Activated CD4-positive, alpha-beta T cell treated with anti-CD3 and anti-CD28 coated beads, Interleukin-2, amount 10 ng/mL, durations not matched to agents 7 days and 5 days (primary cell): ENCODE measurements around the gene ZNF507. TPM values are rescaled to one million over a fixed set of nuclear protein-coding genes. Genes with fewer than 3 reads are reported as not detected.

Source experiments
- CTCF ChIA-PET: fragments of 350-600 bp; sonication (Branson Sonifier 250); formaldehyde crosslinking; loops from one replicate; lab custom pipeline; 2021; ENCODE audit warnings: antibody characterized with exemption; lab: Charles Lee
- POLR2A ChIA-PET: fragments of 350-600 bp; sonication (Branson Sonifier 250); formaldehyde crosslinking; loops from one replicate; lab custom pipeline; 2021; ENCODE audit warnings: antibody characterized with exemption; lab: Charles Lee
- DNase-seq: peaks from one replicate; pipeline ENCODE4 v3.0.0-alpha.2; 2020
- H3K27ac Mint-ChIP-seq: one replicate; pipeline ENCODE4 v1.8.0; 2021; ENCODE audit warnings: mild to moderate bottlenecking, moderate library complexity, mixed read lengths
- H3K27me3 Mint-ChIP-seq: one replicate; pipeline ENCODE4 v1.8.0; 2021; ENCODE audit warnings: mixed read lengths
- H3K36me3 Mint-ChIP-seq: one replicate; pipeline ENCODE4 v1.8.0; 2021; ENCODE audit warnings: low read depth, mixed read lengths
- H3K4me1 Mint-ChIP-seq: one replicate; pipeline ENCODE4 v1.8.0; 2021; ENCODE audit warnings: mixed read lengths
- H3K4me3 Mint-ChIP-seq: one replicate; pipeline ENCODE4 v1.8.0; 2021; ENCODE audit warnings: mild to moderate bottlenecking, moderate library complexity, mixed read lengths
- H3K9me3 Mint-ChIP-seq: one replicate; pipeline ENCODE4 v1.8.0; 2021; ENCODE audit warnings: mixed read lengths
- total RNA-seq, 2 experiments: library from RNA; stranded (reverse); gene quantifications; one replicate each; pipeline ENCODE4 v1.2.3, GENCODE V29; 2021

The ZNF507 gene
- total RNA-seq, 2 experiments from 2014 or later = 30.4 to 33.3 TPM

GRCh38 chr19:32322541-32322940 is 22.9 kb upstream of the ZNF507 start:
- ChIA-PET CTCF (interaction anchor here (1.0 kb wide), 1 partner anchor 13 kb away, joined by 3 read pairs; no protein-coding TSS in a partner anchor), POLR2A (no interaction called here)
- Mint-ChIP-seq H3K27ac (no peak overlapping the region), H3K4me1 (no peaks in the 10 kb centered on the region), H3K9me3 (no peaks in the 10 kb centered on the region), H3K36me3 (no peaks in the 10 kb centered on the region), H3K4me3 (no peak overlapping the region), H3K27me3 (peaks cover 2% of the 10 kb centered on the region)
- no peak for DNase-seq

GRCh38 chr19:32324631-32325285 is 20.7 kb upstream of the ZNF507 start:
- peaks cover 2% of the 10 kb centered on the region for H3K27me3 Mint-ChIP-seq
- H3K9me3 Mint-ChIP-seq = no peaks in the 10 kb centered on the region
- POLR2A ChIA-PET = no interaction called here
- no peaks in the 10 kb centered on the region for H3K4me1 Mint-ChIP-seq
- H3K36me3 Mint-ChIP-seq = no peaks in the 10 kb centered on the region
- CTCF ChIA-PET = interaction anchor here (0.6 kb wide), 1 partner anchor 73 kb away, joined by 5 read pairs; no protein-coding TSS in a partner anchor
- H3K27ac Mint-ChIP-seq = no peak overlapping the region
- no peak overlapping the region for H3K4me3 Mint-ChIP-seq
- no peak for DNase-seq

- no peak for DNase-seq
- no peaks in the 10 kb centered on the region for H3K9me3 Mint-ChIP-seq
- H3K27me3 Mint-ChIP-seq = peaks cover 4% of the 10 kb centered on the region
- H3K36me3 Mint-ChIP-seq = no peaks in the 10 kb centered on the region
- no peak overlapping the region for H3K4me3 Mint-ChIP-seq
- POLR2A ChIA-PET = no interaction called here
- CTCF ChIA-PET = interaction anchor here (0.9 kb wide), 2 partner anchors 12 to 168 kb away, joined by 3 read pairs; no protein-coding TSS in a partner anchor
- H3K4me1 Mint-ChIP-seq = no peaks in the 10 kb centered on the region
- no peak overlapping the region for H3K27ac Mint-ChIP-seq
These were observed 15.1 kb upstream of the ZNF507 start for GRCh38 chr19:32330213-32330857.

- H3K4me3 Mint-ChIP-seq = no peak overlapping the region
- POLR2A ChIA-PET = no interaction called here
- CTCF ChIA-PET = no interaction called here
- peaks cover 4% of the 10 kb centered on the region for H3K27me3 Mint-ChIP-seq
- H3K9me3 Mint-ChIP-seq = no peaks in the 10 kb centered on the region
- no peak for DNase-seq
- no peaks in the 10 kb centered on the region for H3K4me1 Mint-ChIP-seq
- H3K36me3 Mint-ChIP-seq = no peaks in the 10 kb centered on the region
- H3K27ac Mint-ChIP-seq = no peak overlapping the region
These were observed 12.2 kb upstream of the ZNF507 start for GRCh38 chr19:32333227-32333626.

- H3K9me3 Mint-ChIP-seq = no peaks in the 10 kb centered on the region
- H3K27me3 Mint-ChIP-seq = peaks cover 4% of the 10 kb centered on the region
- DNase-seq = no peak
- POLR2A ChIA-PET = no interaction called here
- CTCF ChIA-PET = no interaction called here
- no peaks in the 10 kb centered on the region for H3K4me1 Mint-ChIP-seq
- H3K27ac Mint-ChIP-seq = no peak overlapping the region
- no peaks in the 10 kb centered on the region for H3K36me3 Mint-ChIP-seq
- no peak overlapping the region for H3K4me3 Mint-ChIP-seq
These were observed 8.9 kb upstream of the ZNF507 start for GRCh38 chr19:32336259-32337083.

GRCh38 chr19:32337084-32337808 is 8.2 kb upstream of the ZNF507 start:
- H3K9me3 Mint-ChIP-seq = no peaks in the 10 kb centered on the region
- no peaks in the 10 kb centered on the region for H3K4me1 Mint-ChIP-seq
- CTCF ChIA-PET = interaction anchor here (1.0 kb wide), 1 partner anchor 46 kb away, joined by 3 read pairs; no protein-coding TSS in a partner anchor
- H3K4me3 Mint-ChIP-seq = no peak overlapping the region
- no peak overlapping the region for H3K27ac Mint-ChIP-seq
- POLR2A ChIA-PET = no interaction called here
- H3K36me3 Mint-ChIP-seq = no peaks in the 10 kb centered on the region
- peaks cover 4% of the 10 kb centered on the region for H3K27me3 Mint-ChIP-seq
- no peak for DNase-seq

- Mint-ChIP-seq H3K36me3 (no peaks in the 10 kb centered on the region), H3K27ac (no peak overlapping the region), H3K4me3 (no peak overlapping the region), H3K9me3 (no peaks in the 10 kb centered on the region), H3K4me1 (no peaks in the 10 kb centered on the region), H3K27me3 (peaks cover 10% of the 10 kb centered on the region)
- ChIA-PET POLR2A (no interaction called here), CTCF (interaction anchor here (1.0 to 1.8 kb wide), 2 partner anchors 40 to 66 kb away, joined by 4 read pairs; partner anchors contain the start of gene DPY19L3)
- DNase-seq = no peak
These were observed 6.0 kb upstream of the ZNF507 start for GRCh38 chr19:32339423-32339822.

- H3K4me3 Mint-ChIP-seq = no peak overlapping the region
- POLR2A ChIA-PET = no interaction called here
- no peaks in the 10 kb centered on the region for H3K9me3 Mint-ChIP-seq
- CTCF ChIA-PET = interaction anchor here (1.8 kb wide), 1 partner anchor 39 kb away, joined by 4 read pairs; no protein-coding TSS in a partner anchor
- H3K36me3 Mint-ChIP-seq = no peaks in the 10 kb centered on the region
- peak; percentile 57 for DNase-seq
- peaks cover 6% of the 10 kb centered on the region for H3K27me3 Mint-ChIP-seq
- no peaks in the 10 kb centered on the region for H3K4me1 Mint-ChIP-seq
- no peak overlapping the region for H3K27ac Mint-ChIP-seq
These were observed 5.2 kb upstream of the ZNF507 start for GRCh38 chr19:32339988-32340874.

- Mint-ChIP-seq H3K27me3 (peaks cover 6% of the 10 kb centered on the region), H3K4me3 (no peak overlapping the region), H3K9me3 (no peaks in the 10 kb centered on the region), H3K36me3 (peaks cover 10% of the 10 kb centered on the region), H3K4me1 (peaks cover 12% of the 10 kb centered on the region), H3K27ac (no peak overlapping the region)
- no peak for DNase-seq
- CTCF ChIA-PET = interaction anchor here (0.9 kb wide), 1 partner anchor 13 kb away, joined by 3 read pairs; no protein-coding TSS in a partner anchor
- POLR2A ChIA-PET = no interaction called here
These were observed 2.7 kb upstream of the ZNF507 start for GRCh38 chr19:32342695-32343094.

GRCh38 chr19:32343550-32344262 is 1.7 kb upstream of the ZNF507 start:
- CTCF ChIA-PET = no interaction called here

GRCh38 chr19:32346901-32347300 is 1.5 kb downstream of the ZNF507 start:
- Mint-ChIP-seq H3K27ac (peak overlapping the region; percentile 92), H3K4me3 (peak overlapping the region; percentile 90), H3K36me3 (peaks cover 41% of the 10 kb centered on the region), H3K27me3 (peaks cover 6% of the 10 kb centered on the region), H3K4me1 (peaks cover 44% of the 10 kb centered on the region), H3K9me3 (no peaks in the 10 kb centered on the region)
- ChIA-PET POLR2A (no interaction called here), CTCF (interaction anchor here (0.6 kb wide), 1 partner anchor 634 kb away, joined by 3 read pairs; no protein-coding TSS in a partner anchor)
- no peak for DNase-seq

More at GRCh38 chr19:32343550-32344262, 1.7 kb upstream of the ZNF507 start:
- DNase-seq = no peak
- Mint-ChIP-seq H3K4me3 (no peak overlapping the region), H3K27ac (no peak overlapping the region), H3K27me3 (peaks cover 6% of the 10 kb centered on the region), H3K9me3 (no peaks in the 10 kb centered on the region), H3K4me1 (peaks cover 18% of the 10 kb centered on the region), H3K36me3 (peaks cover 12% of the 10 kb centered on the region)
- POLR2A ChIA-PET = no interaction called here
